ENCODE measurements around the gene ABCC8.

Gene ABCC8

GRCh38 chr11:17381156-17381555, 95.5 kb downstream of the ABCC8 start:
- no peak for TF ChIP-seq CTCF (IDR thresholded peaks at IDR 0.05; ENCODE audit: control insufficient read depth, insufficient read depth, low read depth, low read length, missing control alignments)
- H3K4me3 ChIP-seq (ENCODE audit: control insufficient read depth, low read depth, low read length), result no peak overlapping the region
- DNase-seq (ENCODE audit: low read depth), result no peak

- H3K4me3 ChIP-seq (ENCODE audit: control insufficient read depth, low read depth, low read length), result no peak overlapping the region
- TF ChIP-seq CTCF (IDR thresholded peaks at IDR 0.05; ENCODE audit: control insufficient read depth, insufficient read depth, low read depth, low read length, missing control alignments), result no peak
- DNase-seq (ENCODE audit: low read depth), result no peak
Observed at GRCh38 chr11:17379383-17380180, 97.1 kb downstream of the ABCC8 start.

- DNase-seq (ENCODE audit: low read depth), result no peak
- TF ChIP-seq CTCF (IDR thresholded peaks at IDR 0.05; ENCODE audit: control insufficient read depth, insufficient read depth, low read depth, low read length, missing control alignments), result no peak
- no peak overlapping the region for H3K4me3 ChIP-seq (ENCODE audit: control insufficient read depth, low read depth, low read length)
Observed at GRCh38 chr11:17378655-17379054, 98.0 kb downstream of the ABCC8 start.

- no peak for TF ChIP-seq CTCF (IDR thresholded peaks at IDR 0.05; ENCODE audit: control insufficient read depth, insufficient read depth, low read depth, low read length, missing control alignments)
- H3K4me3 ChIP-seq (ENCODE audit: control insufficient read depth, low read depth, low read length), result no peak overlapping the region
- DNase-seq (ENCODE audit: low read depth), result no peak
Observed at GRCh38 chr11:17376493-17376892, 100.2 kb downstream of the ABCC8 start.

- no peak overlapping the region for H3K4me3 ChIP-seq (ENCODE audit: control insufficient read depth, low read depth, low read length)
- DNase-seq (ENCODE audit: low read depth), result no peak
- no peak for TF ChIP-seq CTCF (IDR thresholded peaks at IDR 0.05; ENCODE audit: control insufficient read depth, insufficient read depth, low read depth, low read length, missing control alignments)
Observed at GRCh38 chr11:17375547-17375946, 101.1 kb downstream of the ABCC8 start.

GRCh38 chr11:17371614-17372013, 105.0 kb downstream of the ABCC8 start:
- DNase-seq (ENCODE audit: low read depth), result no peak
- no peak overlapping the region for H3K4me3 ChIP-seq (ENCODE audit: control insufficient read depth, low read depth, low read length)
- TF ChIP-seq CTCF (IDR thresholded peaks at IDR 0.05; ENCODE audit: control insufficient read depth, insufficient read depth, low read depth, low read length, missing control alignments), result no peak

Measured in AG09309 (cell line).